ENCODE results near the gene L1TD1.
"Not testable (repeated sequence)": the region's sequence is repeated elsewhere in the genome, so short reads cannot be mapped to it uniquely, and the experiment has no call there.

Gene L1TD1

GRCh38 chr1:62237950-62238374 is 43.3 kb downstream of the L1TD1 start:
- no peak for DNase-seq

- no peak for DNase-seq
Observed at GRCh38 chr1:62238507-62238906, 43.9 kb downstream of the L1TD1 start.

DNA sequence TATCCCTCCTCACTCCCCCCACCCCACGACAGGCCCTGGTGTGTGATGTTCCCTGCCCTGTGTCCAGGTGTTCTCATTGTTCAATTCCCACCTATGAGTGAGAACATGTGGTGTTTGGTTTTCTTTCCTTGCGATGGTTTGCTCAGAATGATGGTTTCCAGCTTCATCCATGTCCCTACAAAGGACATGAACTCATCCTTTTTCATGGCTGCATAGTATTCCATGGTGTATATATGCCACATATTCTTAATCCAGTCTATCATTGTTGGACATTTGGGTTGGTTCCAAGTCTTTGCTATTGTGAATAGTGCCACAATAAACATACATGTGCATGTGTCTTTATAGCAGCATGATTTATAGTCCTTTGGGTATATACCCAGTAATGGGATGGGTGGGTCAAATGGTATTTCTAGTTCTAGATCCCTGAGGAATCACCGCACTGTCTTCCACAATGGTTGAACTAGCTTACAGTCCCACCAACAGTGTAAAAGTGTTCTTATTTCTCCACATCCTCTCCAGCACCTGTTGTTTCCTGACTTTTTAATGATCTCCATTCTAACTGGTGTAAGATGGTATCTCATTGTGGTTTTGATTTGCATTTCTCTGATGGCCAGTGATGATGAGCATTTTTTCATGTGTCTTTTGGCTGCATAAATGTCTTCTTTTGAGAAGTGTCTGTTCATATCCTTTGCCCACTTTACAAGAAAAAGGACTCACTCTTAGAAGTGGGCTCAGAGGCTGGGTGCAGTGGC is 45.2 kb downstream of the L1TD1 start:
- not testable (repeated sequence) for DNase-seq

GRCh38 chr1:62240651-62241370 is 46.2 kb downstream of the L1TD1 start:
- DNase-seq = no peak

GRCh38 chr1:62241371-62242131 is 46.9 kb downstream of the L1TD1 start:
- DNase-seq = no peak

- DNase-seq = not testable (repeated sequence)
Observed at GRCh38 chr1:62244380-62244779, 49.7 kb downstream of the L1TD1 start.

GRCh38 chr1:62245201-62245600 is 50.6 kb downstream of the L1TD1 start:
- DNase-seq = no peak

GRCh38 chr1:62247391-62248168 is 52.9 kb downstream of the L1TD1 start:
- peak; percentile 55 for DNase-seq

- no peak for DNase-seq
Observed at GRCh38 chr1:62250126-62250726, 55.6 kb downstream of the L1TD1 start.

- DNase-seq = no peak
Observed at GRCh38 chr1:62259551-62259950, 64.9 kb downstream of the L1TD1 start.

- DNase-seq = no peak
Observed at GRCh38 chr1:62260688-62261087, 66.0 kb downstream of the L1TD1 start.
